Astrocyte of the hippocampus (primary cell): ENCODE data around the gene CAPN5.

Experiments used
- DNase-seq: peaks from one replicate; pipeline ENCODE4 v3.0.0; 2011; ENCODE audit warnings: low read depth, low spot score

The CAPN5 gene

DNA sequence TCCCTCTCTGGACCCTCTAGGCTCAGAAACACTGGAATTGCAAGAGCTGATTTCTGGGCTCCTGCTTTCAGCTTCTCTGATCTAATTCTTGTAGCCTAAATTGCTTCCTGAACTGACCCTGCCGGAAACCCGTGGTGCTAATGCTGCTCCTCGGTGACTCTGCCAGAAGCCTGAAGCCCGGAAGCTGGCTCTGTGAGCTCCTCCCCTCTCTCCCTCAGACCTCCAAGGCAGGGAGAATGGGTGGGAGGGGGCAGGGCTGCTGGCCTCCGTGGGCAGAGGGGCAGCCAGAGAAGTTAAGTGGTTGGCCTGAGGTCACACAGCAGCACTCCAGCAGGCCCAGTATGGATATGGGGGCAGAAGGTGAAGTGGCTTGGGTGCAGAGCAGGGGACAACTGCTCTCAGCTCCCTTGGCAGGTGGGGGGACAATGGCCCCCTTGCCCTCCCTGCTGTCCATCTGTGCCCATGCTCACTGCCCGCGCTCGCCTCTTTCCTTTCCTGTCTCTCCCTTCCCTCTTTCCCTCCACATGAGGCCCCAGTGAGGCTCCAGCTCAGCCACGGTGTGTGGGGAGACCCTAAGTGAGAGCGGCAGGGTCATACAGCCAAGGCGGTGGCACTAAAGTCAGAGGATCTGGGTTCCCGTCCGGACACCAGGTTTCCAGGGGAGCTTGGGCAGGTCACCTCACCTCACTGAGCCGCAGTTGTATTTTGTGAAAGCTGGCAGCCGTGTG is 16.2 kb downstream of the CAPN5 start:
- no peak for DNase-seq

DNA sequence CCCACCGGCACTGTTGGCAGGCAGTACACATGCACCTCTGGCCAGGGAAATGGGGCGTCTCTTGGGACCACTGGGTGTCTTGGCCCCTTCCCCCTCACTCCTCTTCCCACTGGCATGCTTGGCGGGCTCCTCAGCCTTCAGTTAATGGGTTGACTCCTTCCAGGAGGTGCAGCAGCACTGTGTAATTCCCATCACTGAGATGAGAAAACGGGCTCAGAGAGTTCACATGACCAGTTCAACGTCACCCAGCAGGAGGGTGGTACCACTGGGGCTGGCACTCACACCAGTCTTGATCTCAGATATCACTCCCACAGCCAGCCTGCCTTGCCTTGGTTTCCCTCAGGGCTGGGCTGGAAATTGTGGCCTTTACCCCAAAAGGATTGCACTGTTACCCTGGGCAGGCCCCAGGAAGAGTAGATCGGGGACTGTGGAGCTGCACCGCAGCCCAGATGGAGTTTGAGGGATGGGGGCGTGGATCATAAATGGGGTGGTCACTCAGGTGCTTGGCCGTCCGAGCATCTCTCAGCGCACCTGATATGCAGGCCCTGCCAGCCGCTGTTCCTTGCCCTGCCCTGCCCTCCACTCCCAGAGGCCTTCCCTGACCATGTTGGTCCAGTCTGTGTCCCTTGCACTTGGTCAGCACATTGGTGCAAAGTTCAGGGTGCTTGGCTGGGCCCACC is 16.9 kb downstream of the CAPN5 start:
- no peak for DNase-seq

GRCh38 chr11:77084581-77085191 is 17.9 kb downstream of the CAPN5 start:
- DNase-seq: no peak

GRCh38 chr11:77085652-77086051 is 18.9 kb downstream of the CAPN5 start:
- DNase-seq: no peak

DNA sequence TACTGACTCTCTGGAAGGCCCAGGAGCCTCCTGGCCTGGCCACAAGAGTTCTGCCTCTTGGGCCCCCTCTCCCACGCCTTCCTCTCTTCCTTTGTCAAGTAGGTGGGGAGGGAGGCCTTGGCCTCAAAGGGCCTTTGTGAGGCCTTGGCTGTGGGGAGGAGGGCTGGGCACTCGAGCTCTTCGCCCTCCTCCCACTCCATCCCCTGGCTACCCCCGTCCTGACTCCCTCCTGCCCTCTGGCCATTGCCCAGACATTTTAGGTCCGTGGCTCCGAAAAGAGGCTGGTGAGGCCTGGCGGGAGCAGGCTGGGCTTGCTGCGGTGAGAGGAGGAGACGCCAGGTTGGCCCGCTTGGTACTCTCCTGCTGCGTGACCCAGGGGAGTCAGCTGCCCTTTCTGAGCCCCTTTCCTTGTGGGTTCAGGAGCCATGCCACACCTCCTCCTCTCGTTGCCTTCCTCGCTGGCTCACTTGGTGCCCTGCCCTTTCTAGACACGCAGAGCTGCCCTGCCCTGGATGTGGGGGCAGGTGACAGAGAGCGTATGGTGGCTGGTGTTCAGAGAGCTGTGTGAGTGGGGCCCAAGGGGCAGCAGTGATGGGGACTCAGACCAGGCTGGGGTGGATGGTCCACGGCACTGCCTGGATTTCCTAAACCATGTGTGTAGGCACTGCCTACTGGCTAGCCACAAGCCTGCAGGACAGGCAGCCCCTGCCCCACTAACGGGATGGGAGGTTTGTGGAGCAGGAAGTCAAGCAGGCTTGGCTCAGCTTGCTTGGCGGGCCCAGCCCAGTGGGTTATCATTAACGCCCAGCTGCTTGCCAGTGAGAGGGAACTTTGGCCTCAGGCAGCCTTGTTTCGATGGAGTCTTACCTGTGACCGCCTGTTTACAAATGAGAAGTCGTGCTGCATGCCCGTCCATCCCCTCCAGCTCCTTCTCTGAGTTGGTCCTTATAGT is 20.0 kb downstream of the CAPN5 start:
- DNase-seq: no peak

- DNase-seq: no peak
These were observed 21.0 kb downstream of the CAPN5 start for GRCh38 chr11:77087723-77088225.

DNA sequence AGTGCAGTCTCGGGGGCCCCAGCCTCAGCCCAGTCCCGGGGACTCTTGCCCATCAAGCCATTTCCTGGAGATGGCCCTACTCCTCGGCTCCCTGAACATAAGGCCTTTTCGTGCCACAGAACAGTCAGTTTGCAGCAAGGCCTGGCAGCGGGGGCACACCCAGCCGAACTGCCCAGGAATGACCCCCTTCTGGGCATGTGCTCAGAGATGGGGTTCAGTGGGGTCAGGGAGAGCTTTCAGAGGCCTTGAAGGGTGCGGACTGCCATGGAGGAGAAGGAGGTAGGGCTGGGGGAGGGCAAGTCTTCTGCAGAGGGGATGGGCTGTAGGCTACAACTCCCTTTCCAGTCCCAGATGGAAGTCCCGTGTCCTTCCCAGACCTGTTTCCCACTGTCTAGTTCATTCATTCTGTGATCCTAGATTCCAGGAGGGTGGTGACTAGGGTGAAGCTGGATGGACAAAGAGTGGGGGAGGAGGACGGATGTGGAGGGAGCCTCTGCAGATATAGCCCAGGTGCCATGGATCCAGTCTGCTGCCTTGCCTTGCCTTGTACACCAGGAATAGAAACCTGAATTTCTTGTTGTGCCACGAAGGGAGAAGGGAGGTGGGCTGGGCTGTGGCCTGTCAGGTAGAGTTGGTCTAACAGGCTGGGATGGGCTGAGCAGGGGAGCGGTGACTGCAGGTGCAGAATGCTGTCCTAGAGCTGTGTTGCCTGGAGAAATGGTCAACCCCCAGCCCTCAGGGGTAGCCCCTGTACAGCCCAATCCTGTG is 21.6 kb downstream of the CAPN5 start:
- no peak for DNase-seq

DNA sequence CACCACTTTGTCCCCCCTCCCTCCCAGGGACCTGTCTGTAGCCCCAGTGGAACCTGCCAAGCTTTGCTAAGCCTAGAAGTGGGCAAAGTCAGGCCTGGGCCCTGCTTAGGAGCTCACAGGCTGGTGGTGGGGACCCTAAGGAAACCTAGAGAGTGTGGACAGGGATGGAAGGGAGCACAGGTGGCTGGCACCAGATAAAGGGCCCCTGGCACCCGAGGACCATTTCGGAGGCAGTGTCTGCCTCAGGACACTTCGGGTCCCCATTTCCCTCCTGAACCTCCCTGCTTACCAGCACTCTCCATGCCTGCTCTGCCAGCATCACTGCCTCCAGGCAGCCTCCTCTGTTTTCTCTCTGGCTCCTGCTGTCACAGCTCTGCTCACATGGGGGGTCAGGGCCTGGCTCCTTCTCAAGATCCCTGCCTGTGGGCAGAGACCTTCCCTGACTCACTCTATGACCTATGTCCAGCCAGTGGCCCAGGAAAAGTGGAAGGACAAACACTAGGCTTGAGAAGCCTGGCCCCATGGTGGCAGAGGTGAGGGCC is 22.3 kb downstream of the CAPN5 start:
- DNase-seq: no peak

DNA sequence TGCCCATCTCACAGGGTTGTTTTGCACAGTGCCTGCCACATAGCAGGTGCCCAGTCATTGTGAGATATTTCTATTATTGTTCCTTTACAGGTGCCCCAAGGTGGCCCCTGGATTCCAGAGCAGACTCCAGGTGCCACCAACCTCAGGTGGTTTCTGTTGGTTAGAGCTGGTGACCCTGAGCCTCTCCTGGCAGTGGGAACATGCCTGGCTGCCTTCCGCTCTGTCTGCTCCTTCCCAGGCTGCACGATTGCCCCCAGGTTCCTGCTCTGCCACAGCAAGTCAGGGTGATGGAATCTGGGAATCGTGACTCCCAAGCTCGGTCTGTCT is 23.2 kb downstream of the CAPN5 start:
- no peak for DNase-seq

DNA sequence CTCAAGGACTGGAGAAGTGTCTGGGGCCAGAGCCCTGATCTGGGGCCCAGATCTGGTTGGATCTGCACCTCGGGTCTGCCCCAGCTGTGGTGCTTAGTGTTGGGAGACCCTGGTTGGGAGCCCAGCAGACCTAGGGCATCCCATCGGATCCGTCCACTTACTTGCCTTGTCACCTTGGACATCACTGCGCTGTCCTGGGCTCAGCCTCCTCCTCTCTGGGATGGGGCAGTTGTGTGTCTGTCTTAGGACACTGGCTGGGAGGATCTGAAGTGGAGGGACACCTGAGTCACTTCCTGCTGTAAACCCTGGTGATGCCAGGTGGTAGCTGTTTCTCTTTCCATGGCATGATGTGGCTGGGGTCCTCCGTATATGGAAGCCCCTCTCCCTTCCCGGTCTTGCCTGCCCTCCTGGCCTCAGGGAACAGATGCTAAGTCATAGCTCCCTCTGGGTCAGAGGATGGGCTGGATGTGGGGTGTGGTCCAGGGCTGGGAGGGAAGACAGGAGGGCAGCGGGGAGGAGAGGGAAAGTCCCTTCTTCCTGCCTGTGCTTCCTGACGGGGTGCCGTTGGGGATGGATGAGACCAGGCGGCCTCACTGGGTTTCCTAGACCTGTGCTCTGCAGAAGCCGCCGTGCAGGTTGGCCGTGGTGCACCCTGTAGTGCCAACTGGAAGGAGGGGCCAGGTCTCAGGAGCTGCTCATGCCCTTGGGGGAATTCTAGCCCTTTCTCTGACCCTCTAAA is 23.8 kb downstream of the CAPN5 start:
- DNase-seq: no peak

DNA sequence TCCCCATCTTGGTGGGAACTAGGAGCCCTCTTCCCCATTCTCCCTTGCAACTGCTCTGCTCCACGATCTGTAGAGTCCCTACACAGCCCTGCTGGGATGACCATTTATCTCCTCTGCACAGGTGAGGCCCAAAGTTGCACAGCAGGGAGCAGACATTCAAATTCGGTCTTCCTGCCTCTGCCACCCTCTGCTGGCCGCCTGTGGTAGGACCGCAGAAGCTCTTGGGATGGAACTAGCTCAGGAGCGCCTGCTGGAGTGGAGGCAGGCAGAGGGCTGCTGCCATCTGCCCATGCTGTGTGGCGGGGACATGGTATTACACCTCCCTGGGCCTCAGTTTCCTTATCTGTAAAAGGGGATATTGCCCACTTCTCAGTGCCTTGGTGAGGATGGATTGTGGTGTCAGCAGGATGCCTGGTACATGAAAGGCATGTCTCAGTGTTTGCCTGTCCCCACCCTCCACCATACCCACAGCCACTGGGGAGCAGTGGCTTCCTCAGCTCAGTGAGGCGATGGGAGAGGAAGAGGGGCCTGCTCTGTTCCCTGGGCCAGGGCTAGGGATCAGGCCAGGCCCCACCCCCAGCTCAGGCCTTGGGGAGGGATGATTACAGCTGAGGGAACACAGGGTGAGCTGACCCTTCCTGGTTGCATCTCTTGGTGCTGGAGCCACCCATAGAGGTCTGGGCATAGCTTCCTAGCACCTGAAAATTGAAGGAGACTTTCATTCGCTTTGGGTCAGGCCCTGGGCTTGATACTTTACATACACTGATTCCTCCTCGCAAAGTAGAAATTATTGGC is 24.6 kb downstream of the CAPN5 start:
- peak; percentile 87 for DNase-seq

DNA sequence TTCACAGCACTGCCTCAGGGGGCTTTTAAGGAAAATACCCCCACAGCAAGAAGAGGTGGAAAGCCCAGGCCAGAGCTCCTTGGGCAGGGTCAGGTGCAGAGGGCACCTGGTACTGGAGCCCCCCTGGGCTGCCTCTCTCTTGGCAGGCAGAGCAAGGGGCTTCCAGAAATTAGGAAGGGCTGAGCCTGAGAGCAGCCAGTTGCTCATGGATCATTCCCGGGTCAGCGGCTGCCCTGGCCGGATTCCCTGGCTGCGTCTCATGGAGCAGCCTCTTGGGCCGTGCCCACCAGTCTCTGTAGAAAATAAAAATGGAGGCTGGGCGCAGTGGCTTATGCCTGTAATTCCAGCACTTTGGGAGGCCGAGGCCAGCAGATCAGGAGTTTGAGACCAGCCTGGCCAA is 25.6 kb downstream of the CAPN5 start:
- no peak for DNase-seq

- DNase-seq: no peak
These were observed 26.5 kb downstream of the CAPN5 start for GRCh38 chr11:77093056-77093891.

- DNase-seq: no peak
These were observed 27.4 kb downstream of the CAPN5 start for GRCh38 chr11:77093987-77094840.

GRCh38 chr11:77094841-77095365 is 28.1 kb downstream of the CAPN5 start:
- DNase-seq: no peak

DNA sequence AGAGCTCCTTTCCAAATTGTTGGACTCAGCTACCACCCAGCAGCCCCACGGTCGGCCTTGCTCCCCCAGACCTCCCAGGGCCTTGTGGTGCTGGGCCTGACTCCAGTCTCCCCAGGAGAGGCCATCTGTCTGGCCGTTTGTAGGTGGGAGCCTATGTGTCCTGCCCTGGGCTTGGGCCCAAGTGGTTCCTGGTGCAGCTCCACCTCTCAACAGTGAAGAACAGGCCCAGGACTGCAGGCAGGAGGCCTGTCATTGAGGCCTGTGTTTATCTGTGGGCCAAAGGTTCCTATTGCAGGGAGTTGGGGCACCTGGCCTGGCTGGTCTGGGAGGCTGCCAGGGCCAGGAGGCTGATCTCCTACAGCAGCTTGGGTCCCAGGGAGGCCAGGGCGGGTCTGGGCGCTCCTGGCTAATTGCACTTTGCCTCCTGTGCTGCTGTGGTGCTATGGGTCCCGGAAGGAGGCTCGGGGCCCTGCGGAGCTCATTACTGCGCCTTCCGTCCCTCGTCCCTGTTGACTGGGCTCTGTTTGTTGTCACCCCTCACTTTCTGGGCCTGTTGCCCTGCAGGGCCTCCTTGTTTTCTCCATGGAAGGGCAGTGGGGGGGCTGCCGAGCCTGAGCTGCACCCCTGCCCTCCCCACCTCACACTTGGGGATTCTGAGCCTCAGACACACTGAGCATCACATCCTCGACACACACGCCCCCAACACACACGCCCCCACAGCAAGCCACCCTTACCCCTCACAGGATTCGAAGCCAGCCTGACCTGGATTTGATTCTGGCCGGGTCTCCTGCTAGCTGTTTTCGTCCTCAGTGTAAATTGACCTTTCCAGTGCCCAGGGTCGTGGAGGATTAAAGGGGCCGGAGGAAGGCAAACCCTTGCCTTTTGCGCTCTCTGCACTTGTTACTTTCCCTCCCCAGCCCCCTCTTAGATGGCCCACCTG is 29.1 kb downstream of the CAPN5 start:
- no peak for DNase-seq
